Upper lobe of left lung (tissue), 6 donors: ENCODE results near the gene NOTCH1. TPM values are rescaled to one million over a fixed set of nuclear protein-coding genes. Genes with fewer than 3 reads are reported as not detected.
"Not testable (repeated sequence)": the region's sequence is repeated elsewhere in the genome, so short reads cannot be mapped to it uniquely, and the experiment has no call there.

ENCODE experiments used
- ATAC-seq, 2 donors: fragments of 200-7000 bp; cut with Tn5 transposase; one replicate each; pipeline ENCODE4 v1.9.1; 2022; ENCODE audit warnings: mild to moderate bottlenecking in 2 of 2, moderate library complexity in 2 of 2; ENCODE audit not compliant: low FRiP score in 2 of 2
- DNase-seq, 2 donors: peaks; one replicate each; pipeline ENCODE4 v3.0.0-alpha.2; 2019 to 2020
- H3K27ac ChIP-seq, 4 donors: fragments of 200-600 bp; sonication (generic); one replicate each; pipeline ENCODE4 v1.5.1; 2016 to 2019
- H3K27me3 ChIP-seq, 4 donors: fragments of 200-600 bp; sonication (generic); one replicate each; pipeline ENCODE4 v1.5.1; 2017 to 2019
- H3K36me3 ChIP-seq, 4 donors: fragments of 200-600 bp; sonication (generic); one replicate each; pipeline ENCODE4 v1.5.1; 2016 to 2019
- H3K4me1 ChIP-seq, 4 donors: fragments of 200-600 bp; sonication (generic); one replicate each; pipeline ENCODE4 v1.5.1; 2018 to 2019
- H3K4me3 ChIP-seq, 4 donors: fragments of 200-600 bp; sonication (generic); one replicate each; pipeline ENCODE4 v1.5.1; 2017 to 2019; ENCODE audit warnings: mild to moderate bottlenecking in 2 of 4, moderate library complexity in 1 of 4
- H3K9me3 ChIP-seq, 4 donors: fragments of 200-600 bp; sonication (generic); one replicate each; pipeline ENCODE4 v1.5.1; 2018 to 2019
- EP300 ChIP-seq, 4 donors: sonication (generic); formaldehyde crosslinking; IDR thresholded peaks; one replicate each; pipeline ENCODE4 v1.5.1; 2017; ENCODE audit warnings: antibody characterized with exemption in 4 of 4, control low read depth in 2 of 4
- POLR2A ChIP-seq, 4 donors: fragments of 450-650 bp; IDR thresholded peaks; one replicate each; pipeline ENCODE4 v1.5.1; 2016 to 2017; ENCODE audit warnings: antibody characterized with exemption in 4 of 4, mild to moderate bottlenecking in 2 of 4
- POLR2AphosphoS5 ChIP-seq, 2 donors: sonication (generic); formaldehyde crosslinking; IDR thresholded peaks; one replicate each; pipeline ENCODE4 v1.5.1; 2017; ENCODE audit warnings: antibody characterized with exemption in 2 of 2
- WGBS, 2 donors: methylation state at CpG; one replicate each; pipeline ENCODE4 v1.1.5; 2017 to 2018; 5-methylcytosine and 5-hydroxymethylcytosine counted together
- total RNA-seq, 6 donors: library from RNA; depleted of rRNA in 4 of 6; stranded (reverse); fragments of >200 nt in 4 of 6; gene quantifications; one replicate each; pipeline versions ENCODE4 v1.1.0 to v1.2.1, GENCODE V29; 2016 to 2021
- TF ChIP-seq, protein P1 (sequence below), 6 experiments: fragments of 450-650 bp in 4 of 6; fragments of 200-600 bp in 2 of 6; sonication (generic) in 2 of 6; IDR thresholded peaks; one replicate each; pipeline ENCODE4 v1.5.1; 2016 to 2019; ENCODE audit warnings: antibody characterized with exemption in 6 of 6
- donor health status: DM: no; HTN: no; CAD: no; lungs with moderate emphysema.
- donor health status: DM: no; HTN: yes; CAD: no; lungs with severe emphysema.

The NOTCH1 gene
- total RNA-seq, 6 donors from 2014 or later: 49.6 to 175 (median 110) TPM

DNA sequence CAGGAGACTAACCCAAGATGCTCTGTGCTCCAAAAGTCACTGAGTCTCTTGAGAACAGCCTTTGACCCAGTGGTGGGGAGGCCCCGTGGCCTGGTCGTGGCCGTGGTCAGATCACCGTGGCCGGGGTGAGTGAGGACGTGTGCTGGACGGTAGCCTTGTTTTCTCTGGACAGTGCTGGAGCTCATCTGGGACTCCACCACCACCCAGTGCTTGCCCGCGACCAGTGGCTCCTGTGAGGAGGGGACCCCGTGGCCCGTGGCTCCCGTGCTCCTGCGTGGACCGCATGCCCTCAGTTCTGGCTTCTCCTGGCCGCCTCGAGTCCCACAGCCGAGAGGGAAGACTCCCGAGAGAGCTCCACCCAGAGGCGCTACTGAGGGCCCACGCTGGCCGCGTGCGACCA lies 15.9 kb upstream of the NOTCH1 start:
- no peak overlapping the region for H3K27ac ChIP-seq
- WGBS, 2 donors: 91 to 93% methylated on average over 13 to 20 of the region's 23 CpGs
- no peaks in the 10 kb centered on the region for H3K27me3 ChIP-seq
- TF ChIP-seq POLR2AphosphoS5 (IDR thresholded peaks at IDR 0.05) (no peak), EP300 (IDR thresholded peaks at IDR 0.05) (no peak), POLR2A (IDR thresholded peaks at IDR 0.05) (no peak)
- TF ChIP-seq, protein P1, sequence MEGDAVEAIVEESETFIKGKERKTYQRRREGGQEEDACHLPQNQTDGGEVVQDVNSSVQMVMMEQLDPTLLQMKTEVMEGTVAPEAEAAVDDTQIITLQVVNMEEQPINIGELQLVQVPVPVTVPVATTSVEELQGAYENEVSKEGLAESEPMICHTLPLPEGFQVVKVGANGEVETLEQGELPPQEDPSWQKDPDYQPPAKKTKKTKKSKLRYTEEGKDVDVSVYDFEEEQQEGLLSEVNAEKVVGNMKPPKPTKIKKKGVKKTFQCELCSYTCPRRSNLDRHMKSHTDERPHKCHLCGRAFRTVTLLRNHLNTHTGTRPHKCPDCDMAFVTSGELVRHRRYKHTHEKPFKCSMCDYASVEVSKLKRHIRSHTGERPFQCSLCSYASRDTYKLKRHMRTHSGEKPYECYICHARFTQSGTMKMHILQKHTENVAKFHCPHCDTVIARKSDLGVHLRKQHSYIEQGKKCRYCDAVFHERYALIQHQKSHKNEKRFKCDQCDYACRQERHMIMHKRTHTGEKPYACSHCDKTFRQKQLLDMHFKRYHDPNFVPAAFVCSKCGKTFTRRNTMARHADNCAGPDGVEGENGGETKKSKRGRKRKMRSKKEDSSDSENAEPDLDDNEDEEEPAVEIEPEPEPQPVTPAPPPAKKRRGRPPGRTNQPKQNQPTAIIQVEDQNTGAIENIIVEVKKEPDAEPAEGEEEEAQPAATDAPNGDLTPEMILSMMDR (IDR thresholded peaks at IDR 0.05): no peak
- H3K4me1 ChIP-seq: peaks cover 50 to 68% (median 56%) of the 10 kb centered on the region in 4 donors
- no peaks in the 10 kb centered on the region for H3K36me3 ChIP-seq
- ATAC-seq (no peak), DNase-seq (peak in 1 of 2 donors; percentile 68)
- peaks cover 0 to 5% (median 0%) of the 10 kb centered on the region in 4 donors for H3K9me3 ChIP-seq
- H3K4me3 ChIP-seq: no peak overlapping the region

DNA sequence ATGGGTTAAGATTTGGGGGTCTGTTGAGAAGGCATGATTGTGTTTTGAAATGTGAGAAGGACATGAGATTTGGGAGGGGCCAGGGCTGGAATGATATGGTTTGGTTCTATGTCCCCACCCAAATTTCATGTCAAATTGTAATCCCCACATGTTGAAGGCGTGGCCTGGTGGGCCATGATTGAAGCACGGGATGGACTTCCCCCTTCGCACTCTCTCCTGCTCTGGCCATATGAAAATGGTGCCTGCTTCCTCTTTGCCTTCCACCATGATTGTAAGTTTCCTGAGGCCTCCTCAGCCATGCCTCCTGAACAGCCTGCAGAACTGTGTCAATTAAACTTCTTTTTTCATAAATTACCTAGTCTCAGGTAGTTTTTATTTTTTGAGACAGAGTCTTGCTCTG lies 14.7 kb upstream of the NOTCH1 start:
- 72 to 75% methylated on average over 3 of the region's 3 CpGs for WGBS, 2 donors
- H3K27me3 ChIP-seq: no peaks in the 10 kb centered on the region
- H3K9me3 ChIP-seq: peaks cover 0 to 5% (median 0%) of the 10 kb centered on the region in 4 donors
- no peaks in the 10 kb centered on the region for H3K36me3 ChIP-seq
- no peak for ATAC-seq
- no peak overlapping the region for H3K4me3 ChIP-seq
- DNase-seq: peak in 1 of 2 donors; percentile 55
- TF ChIP-seq EP300 (IDR thresholded peaks at IDR 0.05) (no peak), POLR2AphosphoS5 (IDR thresholded peaks at IDR 0.05) (no peak), POLR2A (IDR thresholded peaks at IDR 0.05) (no peak)
- TF ChIP-seq, protein P1 (IDR thresholded peaks at IDR 0.05): no peak
- H3K27ac ChIP-seq: no peak overlapping the region
- H3K4me1 ChIP-seq: peaks cover 39 to 56% (median 45%) of the 10 kb centered on the region in 4 donors

DNA sequence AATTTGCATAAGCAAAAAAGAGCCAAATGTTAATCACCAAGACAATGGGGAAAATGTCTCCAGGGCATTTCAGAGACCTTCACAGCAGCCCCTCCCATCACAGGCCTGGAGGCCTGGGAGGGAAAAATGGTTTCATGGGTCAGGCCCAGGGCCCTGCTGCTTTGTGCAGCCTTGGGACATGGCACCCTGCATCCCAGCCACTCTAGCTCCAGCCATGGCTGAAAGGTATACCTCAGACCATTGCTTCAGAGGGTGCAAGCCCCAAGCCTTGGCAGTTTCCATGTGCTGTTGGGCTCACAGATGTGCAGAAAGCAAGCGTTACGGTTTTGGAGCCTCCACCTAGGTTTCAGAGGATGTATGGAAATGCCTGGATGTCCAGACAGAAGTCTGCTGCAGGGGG lies 13.5 kb upstream of the NOTCH1 start:
- Histone ChIP-seq H3K27ac (peak overlapping the region in 1 of 4 donors; percentile 72), H3K4me1 (peaks cover 29 to 54% (median 36%) of the 10 kb centered on the region in 4 donors)

DNA sequence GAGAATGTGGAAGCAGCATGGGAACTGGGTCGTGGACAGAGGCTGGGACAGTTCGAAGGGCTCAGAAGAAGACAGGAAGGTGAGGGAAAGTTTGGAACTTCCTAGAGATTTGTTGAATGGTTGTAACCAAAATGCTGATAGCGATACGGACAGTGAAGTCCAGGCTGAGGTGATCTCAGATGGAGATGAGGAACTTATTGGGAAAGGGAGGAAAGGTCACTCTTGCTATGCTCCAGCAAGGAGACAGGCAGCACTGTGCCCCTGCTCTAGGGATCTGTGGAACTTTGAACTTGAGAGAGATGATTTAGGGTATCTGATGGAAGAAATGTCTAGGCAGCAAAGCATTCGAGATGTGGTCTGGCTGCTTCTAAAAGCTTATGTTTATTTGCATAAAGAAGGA lies 13.0 kb upstream of the NOTCH1 start:
- not testable (repeated sequence) for DNase-seq, H3K36me3 ChIP-seq, H3K4me3 ChIP-seq, H3K27me3 ChIP-seq, ATAC-seq, H3K9me3 ChIP-seq
- WGBS, 2 donors: 65 to 78% methylated on average over 5 of the region's 5 CpGs
- H3K4me1 ChIP-seq: peaks cover 24 to 49% (median 31%) of the 10 kb centered on the region in 4 donors
- peak overlapping the region; percentile 58 to 80 (median 72) for H3K27ac ChIP-seq

More for the DNA sequence above, 13.5 kb upstream of the NOTCH1 start:
- H3K27me3 ChIP-seq, H3K36me3 ChIP-seq, H3K9me3 ChIP-seq, H3K4me3 ChIP-seq, ATAC-seq, DNase-seq: not testable (repeated sequence)
- 93% methylated on average over 2 of the region's 2 CpGs; no CpG with 5 or more reads in 1 of the 2 donors for WGBS, 2 donors

DNA sequence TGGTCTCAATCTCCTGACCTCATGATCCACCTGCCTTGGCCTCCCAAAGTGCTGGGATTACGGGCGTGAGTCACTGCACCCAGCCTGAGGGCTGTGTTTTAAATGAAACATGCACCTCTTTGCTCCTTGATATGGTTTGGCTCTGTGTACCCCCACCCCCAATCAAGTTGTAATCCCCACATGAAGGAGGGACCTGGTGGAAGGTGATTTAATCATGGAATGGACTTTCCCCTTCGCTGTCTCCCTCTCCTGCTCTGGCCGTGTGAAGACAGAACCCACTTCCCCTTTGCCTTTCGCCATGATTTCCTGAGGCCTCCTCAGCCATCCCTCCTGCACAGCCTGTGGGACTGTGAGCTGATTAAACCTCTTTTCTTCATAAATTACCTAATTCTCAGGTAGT lies 12.5 kb upstream of the NOTCH1 start:
- H3K9me3 ChIP-seq: peaks cover 0 to 5% (median 0%) of the 10 kb centered on the region in 4 donors
- 29 to 34% methylated on average over 5 of the region's 5 CpGs for WGBS, 2 donors

More for the DNA sequence above, 12.5 kb upstream of the NOTCH1 start:
- ATAC-seq (peak in 1 of 2 donors; percentile 59), DNase-seq (peak in 1 of 2 donors; percentile 56)
- Histone ChIP-seq H3K4me3 (no peak overlapping the region), H3K36me3 (no peaks in the 10 kb centered on the region), H3K27me3 (no peaks in the 10 kb centered on the region), H3K27ac (peak overlapping the region; percentile 58 to 80 (median 72)), H3K4me1 (peaks cover 19 to 44% (median 26%) of the 10 kb centered on the region in 4 donors)
- TF ChIP-seq EP300 (IDR thresholded peaks at IDR 0.05) (no peak), POLR2AphosphoS5 (IDR thresholded peaks at IDR 0.05) (no peak), POLR2A (IDR thresholded peaks at IDR 0.05) (no peak)
- TF ChIP-seq, protein P1 (IDR thresholded peaks at IDR 0.05): no peak
